HG02970 (cell line): ENCODE data around the gene PTGS1.
"Not testable (repeated sequence)": the region's sequence is repeated elsewhere in the genome, so short reads cannot be mapped to it uniquely, and the experiment has no call there.

Experiments
- ATAC-seq: cut with Tn5 transposase; IDR thresholded peaks from one replicate; pipeline ENCODE4 v1.9.1; 2021; ENCODE audit warnings: mild to moderate bottlenecking, moderate library complexity, moderate number of reproducible peaks; ENCODE audit not compliant: unreplicated experiment, low FRiP score

Gene PTGS1

DNA sequence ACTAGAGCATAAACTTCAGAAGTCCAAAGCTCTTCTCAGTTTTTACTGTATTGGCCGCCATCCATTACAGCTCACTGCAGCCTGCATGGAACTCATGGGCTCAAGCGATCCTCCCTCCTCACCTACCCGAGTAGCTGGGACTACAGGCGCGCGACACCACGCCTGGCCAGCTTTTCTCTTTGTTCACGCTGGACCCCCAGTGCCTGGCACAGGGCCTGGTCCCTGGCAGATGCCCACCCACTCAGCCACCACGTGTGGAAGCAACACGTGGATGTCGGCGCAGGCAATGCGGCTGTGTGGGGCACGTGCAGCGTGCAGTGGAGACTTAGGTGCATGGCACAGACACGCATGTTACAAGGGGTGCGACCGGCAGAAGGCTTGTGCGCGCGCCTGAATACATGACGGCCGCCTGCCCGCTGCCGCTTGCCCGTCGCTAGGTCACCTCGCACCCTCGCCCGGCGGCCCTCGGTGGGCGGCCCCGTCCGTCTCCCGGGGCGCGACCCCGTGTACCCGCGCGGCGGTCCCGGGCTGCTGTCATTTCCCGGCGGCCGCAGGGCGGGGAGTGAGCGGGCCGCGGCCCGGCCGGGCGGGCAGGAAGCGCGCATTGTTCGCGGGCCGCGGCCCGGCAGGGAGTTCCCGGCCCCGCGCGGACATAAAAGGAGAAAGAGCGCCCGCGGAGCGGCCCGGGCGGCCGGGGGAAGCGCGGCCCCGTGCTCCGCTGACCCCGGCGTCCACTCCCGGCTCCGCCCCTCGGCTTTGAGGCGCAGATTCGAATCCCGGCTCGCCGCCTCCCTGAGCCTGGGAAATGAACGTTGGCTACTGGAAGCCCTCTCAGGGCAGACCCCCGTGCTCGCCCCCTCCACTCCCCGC, 24.1 kb upstream of the PTGS1 start:
- ATAC-seq: no peak

DNA sequence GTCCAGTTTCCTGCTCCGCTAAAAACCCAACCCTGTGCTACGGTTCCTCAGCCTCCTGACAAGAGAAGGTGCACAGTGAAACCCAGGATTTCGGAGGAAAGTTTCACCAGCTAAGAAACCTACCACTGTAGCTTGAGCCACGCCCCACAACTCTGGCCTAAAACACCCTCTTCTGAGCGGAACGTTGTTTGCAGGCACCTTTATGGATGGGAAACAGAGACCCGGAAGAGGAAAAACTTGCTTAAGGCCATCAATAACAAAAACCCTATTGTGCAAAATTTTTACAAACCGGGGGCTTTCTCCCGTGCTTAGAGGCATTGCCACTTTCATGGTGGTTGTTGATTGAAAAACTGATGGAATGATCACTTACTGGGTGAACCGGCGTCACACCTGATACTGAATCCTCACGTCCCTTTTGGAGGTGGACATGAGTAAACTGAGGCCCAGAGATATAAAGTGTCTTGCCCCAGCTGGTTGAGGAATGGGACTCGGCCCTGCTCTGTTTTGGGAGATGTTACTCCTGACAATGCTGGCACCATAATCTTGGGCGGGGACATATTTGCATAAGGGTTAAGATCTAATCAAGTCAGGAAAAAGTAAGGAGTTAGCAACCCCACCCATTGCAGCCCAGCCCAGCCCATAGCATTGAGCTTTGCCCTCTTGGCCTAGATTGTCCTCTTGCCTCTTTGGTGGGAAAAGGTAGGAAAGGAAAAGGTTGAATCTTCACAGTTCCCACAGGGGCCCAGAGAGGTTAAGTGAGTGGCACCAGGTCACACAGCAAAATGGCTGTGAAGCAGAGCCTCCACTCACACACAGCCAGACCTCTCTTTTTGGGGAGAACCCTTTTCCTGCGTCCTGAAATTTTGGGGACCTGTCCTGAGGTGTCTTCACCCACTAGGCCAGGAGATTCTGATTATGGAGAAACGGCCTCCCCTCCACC, 23.2 kb upstream of the PTGS1 start:
- no peak for ATAC-seq

DNA sequence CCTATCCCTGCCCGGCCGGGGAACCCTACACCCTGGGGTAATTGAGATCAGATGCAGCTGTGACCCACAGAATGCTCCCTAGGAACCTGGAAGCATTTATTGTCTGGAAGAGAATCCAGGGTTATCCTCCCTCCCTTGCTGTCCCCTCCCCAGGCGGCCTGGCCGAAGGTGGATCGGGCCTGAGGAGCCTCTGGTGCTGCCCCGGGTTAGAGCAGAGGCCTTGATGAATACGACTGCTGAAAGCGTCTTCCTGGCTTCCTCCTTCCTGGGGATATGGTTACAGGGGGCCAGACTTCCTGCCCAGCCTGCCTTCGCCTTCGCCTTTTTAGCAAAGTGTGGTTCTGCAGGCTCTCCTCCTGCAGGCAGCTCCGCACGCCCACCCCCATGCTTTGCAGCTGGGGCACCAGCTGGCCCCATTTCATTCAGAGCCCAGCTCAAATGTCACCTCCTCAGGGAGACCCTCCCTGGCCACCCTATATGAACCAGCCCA, 22.5 kb upstream of the PTGS1 start:
- no peak for ATAC-seq

DNA sequence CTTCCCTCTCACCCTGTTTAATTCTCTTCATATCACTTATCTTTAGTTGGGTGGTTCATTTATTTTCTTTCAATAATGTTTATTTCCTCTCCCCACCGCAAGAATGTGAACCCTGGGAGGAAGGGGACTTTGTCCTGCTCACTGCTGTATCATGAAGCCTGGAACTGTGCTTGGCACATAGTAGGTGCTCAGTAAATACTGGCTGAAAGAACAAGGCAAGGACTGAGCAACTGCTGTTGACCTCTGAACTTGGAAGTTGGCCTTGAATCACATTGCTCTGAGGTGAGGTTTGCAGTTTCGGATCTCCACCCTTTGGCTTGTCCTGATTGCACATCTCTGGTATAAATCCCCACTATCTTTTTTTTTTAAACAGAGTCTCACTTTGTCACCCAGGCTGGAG, 22.0 kb upstream of the PTGS1 start:
- no peak for ATAC-seq

DNA sequence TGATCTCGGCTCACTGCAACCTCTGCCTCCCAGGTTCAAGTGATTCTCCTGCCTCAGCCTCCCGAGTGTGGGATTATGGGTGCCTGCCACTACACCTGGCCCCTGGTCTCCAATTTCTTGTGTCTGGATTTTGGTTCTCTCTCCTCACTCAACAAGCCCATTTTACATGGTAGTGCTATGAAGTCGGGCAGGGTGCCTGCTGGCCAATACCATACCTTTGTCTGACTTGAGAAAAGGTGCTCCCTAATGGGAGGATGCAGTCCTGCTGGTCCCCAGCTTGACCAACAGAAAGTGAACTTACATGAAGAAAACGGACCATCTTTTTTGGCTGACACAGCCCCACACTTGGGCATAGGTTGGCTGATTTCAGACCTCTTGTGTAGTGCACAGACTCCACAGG, 21.6 kb upstream of the PTGS1 start:
- ATAC-seq: no peak

DNA sequence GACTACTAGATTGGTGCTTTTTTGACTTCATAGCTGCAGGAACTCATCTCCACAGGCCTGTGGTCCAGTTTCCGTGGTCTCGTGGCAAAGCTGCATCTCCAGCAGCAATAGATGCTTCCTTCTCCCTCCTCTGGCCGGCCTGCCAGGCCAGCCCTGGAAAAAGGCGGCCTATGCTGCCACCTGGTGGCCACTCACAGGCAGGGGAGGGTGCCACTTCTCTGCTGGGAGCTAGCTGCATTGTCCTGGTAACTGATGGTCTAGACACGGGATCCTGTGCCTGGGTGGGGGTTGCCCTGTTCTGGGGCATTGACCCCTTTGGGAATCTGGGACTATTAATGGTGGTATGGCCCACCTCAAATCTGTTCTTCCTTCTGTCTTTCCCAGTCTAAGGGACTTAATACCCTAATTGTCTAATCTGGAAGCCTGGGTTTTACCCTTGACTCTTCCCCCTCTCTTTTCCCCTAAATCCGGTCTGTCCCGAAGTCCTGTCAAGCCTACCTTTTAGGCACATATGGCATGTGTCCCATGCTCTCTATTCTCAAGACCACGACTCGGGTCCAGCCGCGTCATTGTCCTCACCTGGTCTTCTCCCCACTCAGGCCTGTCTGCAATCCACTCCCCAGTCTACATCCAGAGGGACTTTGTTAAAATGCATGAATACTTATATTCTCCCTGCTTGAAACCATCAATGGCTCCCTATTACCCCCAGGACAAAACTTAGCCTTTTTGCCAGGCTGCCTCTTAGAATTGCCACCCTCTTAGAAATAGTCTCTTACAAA, 20.1 kb upstream of the PTGS1 start:
- peak; percentile 71 for ATAC-seq

DNA sequence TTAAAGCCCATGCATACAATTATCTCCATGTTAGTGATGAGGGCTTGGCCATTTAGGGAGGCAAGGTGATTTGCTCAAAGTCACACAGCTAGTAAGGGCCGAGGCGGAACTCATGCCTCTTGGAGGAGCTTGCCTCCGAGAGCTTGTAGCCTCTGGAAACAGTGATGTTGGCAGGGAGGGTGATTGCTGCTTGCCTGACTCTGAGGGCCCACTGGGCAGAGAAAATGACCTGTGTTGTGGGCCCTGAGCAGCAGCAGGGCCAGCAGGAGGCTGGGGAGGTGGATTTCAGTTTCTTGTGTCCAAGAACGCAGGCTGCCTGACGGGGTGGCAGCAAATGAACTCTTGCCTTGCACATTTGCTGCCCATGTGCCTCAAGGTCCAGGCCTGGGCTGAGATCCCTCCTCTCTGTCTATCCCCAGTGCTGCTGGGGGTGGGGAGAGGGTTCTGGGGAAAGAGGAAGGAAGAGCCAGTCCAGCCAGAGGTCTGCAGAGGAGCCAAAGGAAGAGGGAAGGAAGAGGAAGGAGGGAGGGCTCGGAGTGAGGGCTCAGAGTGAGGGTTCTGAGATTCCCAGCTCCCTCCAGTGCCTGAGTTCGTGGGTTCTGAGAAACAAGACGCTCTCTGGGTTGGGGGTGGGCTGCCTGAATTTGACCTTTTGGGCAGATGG, 16.2 kb upstream of the PTGS1 start:
- no peak for ATAC-seq

DNA sequence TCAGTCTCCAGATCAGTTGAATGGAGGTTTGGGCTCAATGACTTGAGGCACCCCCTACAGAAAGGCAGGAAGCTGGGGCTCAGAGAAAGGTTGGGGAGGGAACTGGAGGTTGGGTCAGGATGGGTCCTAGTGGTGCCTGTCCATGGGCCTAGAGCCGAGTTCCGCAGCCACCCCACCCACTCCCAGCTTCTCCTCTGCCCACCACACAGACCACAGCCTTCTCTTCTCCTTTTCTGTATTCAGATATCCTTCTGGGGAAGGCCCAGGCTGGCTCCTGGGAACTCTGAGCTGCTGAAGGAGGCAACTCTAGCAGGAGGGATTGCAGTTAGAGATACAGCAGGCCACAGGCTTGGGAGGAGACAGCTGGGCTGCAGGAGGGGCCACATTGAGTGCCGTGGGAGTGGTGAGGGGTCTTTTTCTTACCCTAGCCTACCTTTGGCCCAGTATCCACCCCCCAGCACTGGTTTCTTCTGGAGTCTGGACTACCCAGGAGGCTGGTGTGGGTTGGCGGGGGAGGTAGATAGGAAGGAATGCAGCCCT, 15.4 kb upstream of the PTGS1 start:
- no peak for ATAC-seq

DNA sequence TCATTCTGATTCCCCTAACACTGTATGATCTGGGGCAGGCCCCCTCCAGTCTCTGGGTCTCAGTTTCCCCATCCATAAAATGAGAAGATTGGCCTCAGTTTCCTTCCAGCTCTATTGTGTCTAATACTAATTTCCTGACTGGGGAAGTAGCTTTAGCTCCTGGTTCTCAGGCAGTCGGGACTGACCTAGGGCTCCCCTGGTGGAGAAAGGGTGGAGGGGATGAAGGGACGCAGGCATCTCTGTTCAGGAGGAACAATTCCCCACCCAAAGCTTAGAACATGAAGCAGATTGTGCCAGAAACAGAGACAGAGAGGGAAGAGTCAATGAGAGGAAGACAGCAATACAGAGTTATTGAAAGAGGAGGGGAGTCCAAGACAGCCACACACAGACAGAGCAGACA, 14.2 kb upstream of the PTGS1 start:
- ATAC-seq: no peak

DNA sequence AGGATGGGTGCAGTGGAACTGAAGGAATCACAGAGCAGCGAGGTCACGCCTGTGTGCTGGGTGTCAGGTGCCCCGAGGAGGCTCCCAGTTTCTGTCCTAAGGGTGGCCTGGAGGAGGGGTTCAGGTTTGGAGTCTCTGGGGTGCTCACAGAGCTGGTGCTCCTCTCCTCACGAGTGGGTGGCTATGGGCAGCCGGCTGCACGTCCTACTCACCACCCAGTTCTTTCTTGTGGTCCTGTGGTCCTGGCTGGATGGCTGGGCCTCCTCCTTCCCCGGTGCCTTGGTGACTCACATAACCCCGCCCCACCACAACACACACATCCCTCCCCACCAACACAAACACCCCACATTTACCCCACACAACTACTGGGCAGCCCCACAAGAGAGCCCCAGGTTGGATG, 9.9 kb upstream of the PTGS1 start:
- no peak for ATAC-seq

DNA sequence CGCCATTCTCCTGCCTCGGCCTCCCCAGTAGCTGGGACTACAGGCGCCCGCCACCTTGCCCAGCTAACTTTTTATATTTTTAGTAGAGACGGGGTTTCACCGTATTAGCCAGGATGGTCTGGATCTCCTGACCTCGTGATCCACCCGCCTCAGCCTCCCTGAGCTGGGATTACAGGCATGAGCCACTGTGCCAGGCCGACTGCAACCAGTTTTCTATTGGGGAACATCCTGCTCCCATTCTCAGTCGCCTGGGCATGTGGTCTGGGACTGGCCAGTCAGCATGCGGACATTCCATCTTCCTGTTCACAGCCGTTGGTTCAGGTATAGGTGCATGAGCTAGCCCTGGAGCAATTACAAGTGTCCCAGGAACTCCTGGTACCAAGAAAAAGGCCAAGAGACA, 7.7 kb upstream of the PTGS1 start:
- ATAC-seq: not testable (repeated sequence)

DNA sequence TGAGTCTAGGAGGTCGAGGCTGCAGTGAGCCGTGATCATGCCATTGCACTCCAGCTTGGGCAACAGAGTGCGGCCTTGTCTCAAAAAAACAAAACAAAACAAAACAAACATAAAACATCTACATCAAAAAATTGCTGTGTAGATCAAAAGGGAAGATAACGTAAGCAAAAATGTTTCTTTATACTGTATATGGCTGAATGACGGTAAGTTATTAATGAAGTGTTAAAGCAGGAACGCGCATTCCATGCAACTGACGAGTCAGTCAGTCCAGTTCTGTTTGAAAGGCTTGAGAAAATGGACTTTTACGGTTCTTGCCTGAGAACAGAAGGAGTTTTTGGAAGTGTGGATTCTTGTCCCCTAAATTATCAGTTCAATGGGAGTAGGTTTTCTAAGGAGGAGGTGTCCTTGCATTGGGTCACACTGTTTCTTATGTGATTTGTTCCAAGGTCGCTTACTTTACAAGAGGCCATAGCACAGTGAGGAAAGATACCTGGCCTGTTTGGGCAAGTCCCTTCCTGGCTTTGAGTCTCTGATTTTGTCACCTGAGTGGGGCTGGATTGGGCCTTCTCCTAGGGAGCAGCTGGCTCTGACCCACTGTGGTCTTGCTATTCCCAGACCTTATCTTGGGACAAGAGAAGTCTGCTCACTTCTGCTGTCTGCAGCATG, 6.6 kb upstream of the PTGS1 start:
- ATAC-seq: no peak

DNA sequence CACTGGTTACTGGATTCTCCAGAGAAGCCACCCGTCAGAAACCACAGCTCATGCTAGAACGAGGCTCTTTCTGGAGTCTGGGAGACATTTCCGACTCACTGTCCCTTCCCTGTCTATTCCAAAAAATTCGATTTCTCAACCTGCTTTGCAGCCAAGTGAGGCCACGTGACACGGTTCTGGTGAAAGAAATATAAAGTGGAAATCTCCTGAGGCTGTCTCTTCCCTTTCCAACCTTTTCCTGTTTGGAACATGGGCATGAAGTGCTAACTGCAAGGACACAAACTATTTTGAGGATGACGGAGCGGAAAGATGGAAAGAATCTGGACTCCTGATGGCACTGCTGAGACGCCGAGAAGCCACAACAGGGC, 6.1 kb upstream of the PTGS1 start:
- no peak for ATAC-seq

DNA sequence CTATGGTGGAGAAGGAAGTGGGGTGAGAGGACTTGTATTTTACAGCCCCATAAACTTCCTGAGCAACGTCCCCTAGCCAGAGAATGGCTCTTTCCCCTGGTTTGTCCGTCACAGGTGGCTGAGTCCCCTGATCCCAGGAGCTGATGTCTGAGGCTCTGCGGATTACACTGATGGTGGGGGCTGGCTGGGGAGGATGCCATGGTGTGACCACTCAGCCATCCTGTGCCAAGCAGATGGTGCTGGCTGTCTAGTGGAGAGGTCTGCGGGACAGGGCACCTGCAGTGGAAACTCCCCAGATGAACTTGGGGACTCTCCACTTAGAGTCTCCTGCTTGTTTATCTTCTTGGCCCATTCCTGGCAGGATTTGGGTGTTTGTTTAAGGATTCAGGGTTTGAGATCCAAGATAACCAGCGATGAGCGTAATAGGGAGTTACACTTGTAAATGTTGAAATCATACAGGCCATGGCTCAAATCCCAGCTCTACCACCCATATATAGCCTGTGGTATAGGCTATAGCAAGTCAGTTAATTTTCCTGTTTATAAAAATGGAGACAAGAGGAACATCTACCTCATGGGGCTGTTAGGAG, 4.7 kb upstream of the PTGS1 start:
- ATAC-seq: no peak

DNA sequence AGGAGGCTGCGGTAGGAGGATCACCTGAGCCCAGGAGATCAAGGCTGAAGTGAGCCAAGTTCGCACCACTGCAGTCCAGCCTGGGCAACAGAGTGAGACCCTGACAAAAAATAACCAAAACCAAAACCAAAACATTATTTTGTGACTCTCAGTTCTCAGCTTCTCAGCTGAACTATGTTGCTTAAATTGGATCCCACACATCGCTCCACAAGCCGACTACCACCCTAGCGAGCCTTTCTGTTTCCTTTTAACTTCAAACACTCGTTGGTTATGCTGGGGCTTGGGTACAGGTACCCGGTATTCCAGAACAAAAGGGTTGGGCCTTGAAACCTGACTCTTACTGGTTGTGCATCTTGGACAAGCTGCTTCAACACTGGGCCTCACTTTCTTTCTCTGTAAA, 3.8 kb upstream of the PTGS1 start:
- ATAC-seq: no peak

DNA sequence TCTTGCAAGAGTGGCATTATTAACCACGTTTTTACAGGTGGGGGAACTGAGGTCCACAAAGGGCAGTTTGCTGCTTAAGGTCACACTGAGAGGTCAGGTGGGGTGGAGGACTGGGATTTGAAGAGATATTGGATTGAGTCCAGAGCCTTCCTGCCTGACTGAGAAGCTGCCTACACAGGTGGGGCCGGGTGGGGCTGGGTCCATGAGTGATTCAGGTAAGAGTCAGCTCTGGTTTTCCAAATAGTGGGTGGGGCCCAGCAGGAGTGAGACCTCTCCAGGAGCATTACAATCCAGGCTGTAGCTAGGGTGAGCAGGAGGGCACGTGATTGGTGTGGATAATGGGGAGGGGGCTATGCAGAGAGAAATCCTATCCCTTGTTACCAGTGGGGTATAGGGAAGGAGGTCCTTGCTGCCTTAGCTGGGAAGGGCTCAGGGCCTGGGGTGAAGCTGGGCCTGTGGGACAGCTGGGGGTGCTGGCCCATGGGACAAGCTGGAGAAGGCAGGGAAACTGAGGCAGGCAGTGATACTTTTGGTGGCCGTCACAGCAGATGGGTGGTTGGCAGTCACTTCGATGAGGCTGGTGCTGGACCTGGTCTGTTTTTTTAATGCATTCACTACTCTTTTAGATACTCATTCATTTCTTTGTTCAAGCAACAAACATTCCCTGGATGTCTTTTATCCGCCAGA, 2.9 kb upstream of the PTGS1 start:
- no peak for ATAC-seq

DNA sequence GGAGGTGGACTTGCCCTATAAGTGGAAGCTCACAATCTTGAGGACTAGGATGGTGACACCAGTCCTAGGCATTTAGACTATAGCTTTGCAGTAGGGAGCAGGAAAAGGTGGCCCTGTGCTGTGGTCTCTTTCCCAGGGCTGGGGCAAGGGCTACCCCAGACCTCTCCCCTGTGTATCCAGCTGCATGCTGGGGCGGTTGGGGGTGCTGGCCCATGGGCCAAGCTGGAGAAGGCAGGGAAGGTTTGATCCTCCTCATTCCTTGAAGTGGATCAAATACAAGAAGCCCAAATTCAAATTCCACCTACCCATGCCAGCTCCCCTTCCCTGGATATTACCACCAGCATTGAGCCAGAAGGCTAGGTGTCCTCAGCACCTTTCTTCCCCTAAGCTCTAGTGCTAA, 2.2 kb upstream of the PTGS1 start:
- no peak for ATAC-seq

DNA sequence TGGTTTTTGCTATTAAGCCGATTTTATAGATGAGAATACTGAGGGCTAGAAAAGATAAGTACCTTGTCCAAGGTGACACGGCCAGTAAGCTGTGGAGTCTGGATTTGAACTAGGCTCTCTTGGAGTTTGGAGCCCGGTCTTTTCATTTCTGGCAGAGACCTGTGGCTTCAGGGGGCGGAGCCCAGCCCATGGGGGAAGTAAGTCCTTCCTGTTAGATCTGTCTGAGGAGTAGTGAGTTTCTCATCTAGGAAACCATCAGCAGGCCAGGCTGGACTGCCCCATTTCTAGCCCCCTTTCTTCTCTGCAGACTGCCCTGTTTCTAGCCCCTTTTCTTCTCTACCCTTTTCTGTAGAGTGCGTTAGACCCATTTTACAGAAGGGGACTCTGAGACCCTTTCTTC, 521 bp upstream of the PTGS1 start:
- no peak for ATAC-seq
